Endodermal cell (in vitro differentiated cells): Measurements from ENCODE around the gene CDH11. TPM values are rescaled to one million over a fixed set of nuclear protein-coding genes. Genes with fewer than 3 reads are reported as not detected.

Experiments used
- DNase-seq: peaks from one replicate; pipeline ENCODE4 v3.0.0-alpha.2; 2017
- H3K27ac ChIP-seq: 2 replicates; pipeline ENCODE4 v1.5.1; 2013; ENCODE audit warnings: mild to moderate bottlenecking, low read depth, low read length, moderate library complexity
- H3K27me3 ChIP-seq: 2 replicates; pipeline ENCODE4 v1.6.1; 2013; ENCODE audit warnings: mild to moderate bottlenecking, low read length, moderate library complexity; ENCODE audit not compliant: insufficient read depth, control insufficient read depth, poor library complexity, severe bottlenecking
- H3K36me3 ChIP-seq: 2 replicates; pipeline ENCODE4 v1.7.0; 2013; ENCODE audit warnings: mild to moderate bottlenecking, low read length, moderate library complexity; ENCODE audit not compliant: control insufficient read depth, insufficient read depth
- H3K4me1 ChIP-seq: one replicate; pipeline ENCODE4 v1.7.0; 2013; ENCODE audit warnings: low read length; ENCODE audit not compliant: control insufficient read depth, insufficient read depth
- H3K4me3 ChIP-seq: 2 replicates; pipeline ENCODE4 v1.5.1; 2013; ENCODE audit warnings: mild to moderate bottlenecking, low read length, moderate library complexity
- H3K9ac ChIP-seq: 2 replicates; pipeline ENCODE4 v1.6.1; 2013; ENCODE audit warnings: mild to moderate bottlenecking, low read length, moderate library complexity; ENCODE audit not compliant: poor library complexity, severe bottlenecking; ENCODE audit errors: extremely low read depth
- H3K9me3 ChIP-seq: 2 replicates; pipeline ENCODE4 v1.6.1; 2013; ENCODE audit warnings: mild to moderate bottlenecking, low read length, moderate library complexity; ENCODE audit not compliant: control insufficient read depth
- H3K27ac Mint-ChIP-seq: 2 replicates; pipeline ENCODE4 v1.8.0; 2020; ENCODE audit warnings: mixed read lengths
- H3K27me3 Mint-ChIP-seq: 2 replicates; pipeline ENCODE4 v1.8.0; 2021; ENCODE audit warnings: mild to moderate bottlenecking, mixed read lengths; ENCODE audit not compliant: insufficient read depth
- H3K36me3 Mint-ChIP-seq: 2 replicates; pipeline ENCODE4 v1.8.0; 2020; ENCODE audit warnings: low read depth, mixed read lengths
- H3K4me1 Mint-ChIP-seq: 2 replicates; pipeline ENCODE4 v1.8.0; 2020; ENCODE audit warnings: mixed read lengths
- H3K4me3 Mint-ChIP-seq: 2 replicates; pipeline ENCODE4 v1.8.0; 2020; ENCODE audit warnings: mild to moderate bottlenecking, moderate library complexity, mixed read lengths
- H3K9me3 Mint-ChIP-seq: 2 replicates; pipeline ENCODE4 v1.8.0; 2020; ENCODE audit warnings: mild to moderate bottlenecking, mixed read lengths
- CTCF ChIP-seq: fragments of 200-600 bp; sonication (generic); conservative IDR thresholded peaks from 2 replicates; pipeline ENCODE4 v1.5.0; 2021; ENCODE audit warnings: antibody characterized with exemption, mild to moderate bottlenecking
- WGBS, 2 experiments: methylation state at CpG; one replicate each; pipeline versions ENCODE4 v1.1.5 to v1.1.7; 2013; ENCODE audit warnings: missing lambda C conversion rate in 2 of 2, mixed read lengths in 1 of 2; ENCODE audit not compliant: insufficient coverage in 1 of 2, insufficient read length in 1 of 2; 5-methylcytosine and 5-hydroxymethylcytosine counted together
- total RNA-seq, 2 donors: library from RNA; stranded (reverse); fragmentation: NEBNext Ultra II Directional in 1 of 2; extraction: Animal tissue kit (Norgen Biotek cat#: 25700) in 1 of 2; gene quantifications; 2 replicates in 1 of 2; 3 replicates in 1 of 2; pipeline ENCODE4 v1.2.1, GENCODE V29; 2021

The CDH11 gene
- total RNA-seq, 2 donors from 2014 or later, result 0.73 to 2.9 TPM

DNA sequence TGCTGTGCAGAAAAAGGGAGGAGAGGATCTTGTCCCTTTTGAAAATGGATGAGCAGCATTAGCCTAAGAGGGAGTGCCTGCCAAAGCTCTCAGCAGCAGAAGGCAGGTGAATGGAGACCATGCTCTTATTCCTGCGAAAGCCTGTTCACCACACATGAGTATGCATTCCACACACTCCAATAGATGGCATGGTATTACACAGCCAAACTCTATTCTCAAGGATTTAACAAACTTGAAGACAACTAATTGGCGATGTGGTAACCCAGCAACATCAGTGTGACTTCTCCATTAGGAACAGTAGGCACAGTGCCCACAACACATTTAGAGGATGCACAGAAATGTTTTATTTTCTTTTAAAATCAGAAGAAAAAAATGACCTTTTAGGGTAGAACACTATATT lies 77.8 kb downstream of the CDH11 start:
- no peak overlapping the region for H3K4me3 Mint-ChIP-seq
- no peaks in the 10 kb centered on the region for H3K36me3 Mint-ChIP-seq
- no peak for TF ChIP-seq CTCF
- Histone ChIP-seq H3K9me3 (no peaks in the 10 kb centered on the region), H3K27me3 (no peaks in the 10 kb centered on the region), H3K4me3 (no peak overlapping the region), H3K9ac (no peak overlapping the region), H3K4me1 (no peaks in the 10 kb centered on the region), H3K27ac (no peak overlapping the region), H3K36me3 (no peaks in the 10 kb centered on the region)
- 86 to 88% methylated on average over 1 to 2 of the region's 2 CpGs for WGBS, 2 experiments
- peaks cover 7% of the 10 kb centered on the region for H3K9me3 Mint-ChIP-seq
- peaks cover 2% of the 10 kb centered on the region for H3K4me1 Mint-ChIP-seq
- no peak for DNase-seq
- peaks cover 10% of the 10 kb centered on the region for H3K27me3 Mint-ChIP-seq
- H3K27ac Mint-ChIP-seq, result no peak overlapping the region

DNA sequence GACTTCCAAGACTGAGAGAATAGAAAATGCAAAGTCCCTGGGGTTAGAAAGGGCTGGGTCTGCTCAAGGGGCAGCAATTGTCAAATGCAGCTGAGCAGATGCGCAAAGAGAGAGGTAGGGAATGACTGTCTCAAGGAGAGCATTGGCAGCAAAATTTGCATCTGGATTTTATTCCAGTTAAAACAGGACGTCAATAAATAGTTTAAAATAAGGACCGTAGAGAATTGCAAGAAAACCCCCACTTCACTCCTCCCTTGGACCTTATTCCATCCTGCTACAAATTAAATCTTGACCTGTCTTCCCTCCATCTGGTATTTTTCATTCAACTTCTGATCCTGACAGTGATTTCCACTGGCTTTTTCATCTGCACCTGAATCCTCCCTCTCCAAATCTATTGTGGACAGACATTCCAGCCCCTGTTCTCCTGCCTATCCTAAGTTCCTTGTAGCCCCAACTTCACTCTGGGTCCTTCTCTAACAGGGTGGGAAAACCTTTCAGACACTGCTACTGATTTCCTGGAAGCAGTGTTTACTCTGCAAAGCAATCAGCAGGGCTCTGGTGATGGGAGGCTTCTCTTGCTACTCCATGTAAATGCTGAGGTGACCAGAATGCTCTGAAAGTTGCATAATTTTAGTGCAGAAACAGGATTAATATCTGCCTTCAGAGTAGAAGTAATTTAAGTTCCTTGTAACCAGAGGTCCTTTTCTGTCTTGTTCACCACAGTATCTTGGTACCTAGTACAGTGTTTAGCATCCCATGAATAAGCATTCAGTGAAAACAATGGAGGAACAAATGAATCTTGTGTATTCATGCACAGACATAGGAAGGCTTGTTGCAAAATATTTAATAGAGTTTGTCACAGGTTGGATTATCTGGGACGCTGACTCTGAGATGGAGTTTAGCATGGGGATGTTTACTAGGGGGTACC lies 79.2 kb downstream of the CDH11 start:
- peaks cover 7% of the 10 kb centered on the region for H3K9me3 Mint-ChIP-seq
- H3K27ac Mint-ChIP-seq, result no peak overlapping the region
- H3K9me3 ChIP-seq, result no peaks in the 10 kb centered on the region
- H3K4me3 Mint-ChIP-seq, result no peak overlapping the region
- H3K36me3 Mint-ChIP-seq, result no peaks in the 10 kb centered on the region
- H3K9ac ChIP-seq, result no peak overlapping the region
- H3K4me3 ChIP-seq, result no peak overlapping the region
- TF ChIP-seq CTCF, result no peak
- 89 to 96% methylated on average over 4 of the region's 4 CpGs for WGBS, 2 experiments
- no peaks in the 10 kb centered on the region for H3K4me1 ChIP-seq
- peaks cover 14% of the 10 kb centered on the region for H3K27me3 Mint-ChIP-seq
- H3K27me3 ChIP-seq, result no peaks in the 10 kb centered on the region
- DNase-seq, result no peak
- H3K4me1 Mint-ChIP-seq, result peaks cover 10% of the 10 kb centered on the region
- no peaks in the 10 kb centered on the region for H3K36me3 ChIP-seq
- no peak overlapping the region for H3K27ac ChIP-seq

DNA sequence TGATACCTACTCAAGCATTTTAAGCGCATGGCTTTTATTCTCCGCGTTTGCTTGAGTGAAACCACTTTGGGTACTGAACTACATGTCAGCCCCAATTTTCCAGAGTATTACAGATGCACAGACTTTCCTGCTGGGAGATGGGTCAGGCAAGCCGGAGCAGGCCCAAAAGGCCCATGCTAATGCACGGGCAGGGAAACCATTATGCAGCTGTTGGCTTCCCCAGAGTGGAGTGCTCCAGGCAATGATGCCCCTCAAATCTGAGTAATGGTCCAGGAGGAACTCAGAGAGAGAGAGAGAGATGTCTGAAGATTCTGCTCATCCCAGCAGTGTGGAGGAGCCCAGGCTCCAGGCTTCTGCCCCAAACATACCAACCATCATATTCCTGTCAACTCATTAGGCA lies 80.2 kb downstream of the CDH11 start:
- no peak overlapping the region for H3K27ac Mint-ChIP-seq
- Histone ChIP-seq H3K36me3 (no peaks in the 10 kb centered on the region), H3K9me3 (no peaks in the 10 kb centered on the region), H3K4me1 (peaks cover 6% of the 10 kb centered on the region), H3K9ac (no peak overlapping the region), H3K27ac (no peak overlapping the region), H3K4me3 (no peak overlapping the region), H3K27me3 (peaks cover 10% of the 10 kb centered on the region)
- DNase-seq, result no peak
- peaks cover 14% of the 10 kb centered on the region for H3K4me1 Mint-ChIP-seq
- TF ChIP-seq CTCF, result no peak
- no peak overlapping the region for H3K4me3 Mint-ChIP-seq
- H3K27me3 Mint-ChIP-seq, result peaks cover 24% of the 10 kb centered on the region
- no peaks in the 10 kb centered on the region for H3K36me3 Mint-ChIP-seq
- WGBS, 2 experiments, result 87 to 94% methylated on average over 5 of the region's 5 CpGs
- peaks cover 7% of the 10 kb centered on the region for H3K9me3 Mint-ChIP-seq
